GM19328 (cell line): ENCODE measurements around the gene FXYD1.
"Not testable (repeated sequence)": the region's sequence is repeated elsewhere in the genome, so short reads cannot be mapped to it uniquely, and the experiment has no call there.

Experiments used
- ATAC-seq: cut with Tn5 transposase; IDR thresholded peaks from one replicate; pipeline ENCODE4 v1.9.1; 2021; ENCODE audit warnings: mild to moderate bottlenecking, moderate library complexity; ENCODE audit not compliant: unreplicated experiment

The FXYD1 gene

GRCh38 chr19:35141837-35142605 lies 3.4 kb downstream of the FXYD1 start:
- ATAC-seq, result no peak

- ATAC-seq, result no peak
Measured at GRCh38 chr19:35142606-35143230, 4.1 kb downstream of the FXYD1 start.

GRCh38 chr19:35143231-35143715 lies 4.6 kb downstream of the FXYD1 start, which contains the start of gene FXYD7:
Gene FXYD7, plus strand, starts transcription at chr19:35143255. Its CDS starts 79 bp downstream, at chr19:35143334.
- ATAC-seq, result no peak

- ATAC-seq, result no peak
Measured at GRCh38 chr19:35143818-35144217, 5.2 kb downstream of the FXYD1 start.

GRCh38 chr19:35144259-35144599 lies 5.6 kb downstream of the FXYD1 start:
- ATAC-seq, result no peak

- no peak for ATAC-seq
Measured at GRCh38 chr19:35144600-35145436, 6.2 kb downstream of the FXYD1 start.

- ATAC-seq, result no peak
Measured at GRCh38 chr19:35146746-35147459, 8.3 kb downstream of the FXYD1 start.

GRCh38 chr19:35149463-35149862 lies 10.8 kb downstream of the FXYD1 start:
- no peak for ATAC-seq

- ATAC-seq, result no peak
Measured at GRCh38 chr19:35150445-35150844, 11.8 kb downstream of the FXYD1 start.

GRCh38 chr19:35151273-35152065 lies 12.8 kb downstream of the FXYD1 start:
- no peak for ATAC-seq

GRCh38 chr19:35153129-35153522 lies 14.5 kb downstream of the FXYD1 start:
- not testable (repeated sequence) for ATAC-seq

GRCh38 chr19:35153701-35154524 lies 15.3 kb downstream of the FXYD1 start:
- ATAC-seq, result no peak

- ATAC-seq, result no peak
Measured at GRCh38 chr19:35154525-35155406, 16.1 kb downstream of the FXYD1 start, which contains the start of gene FXYD5. Gene FXYD5, plus strand, starts transcription at chr19:35154735. Its CDS starts 816 bp downstream, at chr19:35155551.

- no peak for ATAC-seq
Measured at GRCh38 chr19:35155441-35155840, 16.8 kb downstream of the FXYD1 start.

GRCh38 chr19:35155981-35156672 lies 17.5 kb downstream of the FXYD1 start:
- no peak for ATAC-seq

- ATAC-seq, result no peak
Measured at GRCh38 chr19:35156673-35157014, 18.0 kb downstream of the FXYD1 start.

- ATAC-seq, result no peak
Measured at GRCh38 chr19:35157431-35157830, 18.8 kb downstream of the FXYD1 start.

GRCh38 chr19:35159606-35160005 lies 21.0 kb downstream of the FXYD1 start:
- no peak for ATAC-seq
